ENCODE data around the gene ZMYND10.

GRCh38 chr3:50364573-50365079 lies 19.1 kb upstream of the ZMYND10 start:
- TF ChIP-seq ZNF384 (IDR thresholded peaks at IDR 0.05) (no peak), FOXA1 (IDR thresholded peaks at IDR 0.05) (no peak), FOXM1 (IDR thresholded peaks at IDR 0.05; ENCODE audit: borderline replicate concordance) (no peak), TARDBP (IDR thresholded peaks at IDR 0.05) (no peak), PKNOX1 (IDR thresholded peaks at IDR 0.05) (no peak), FOXK2 (IDR thresholded peaks at IDR 0.05) (no peak), HDGF (IDR thresholded peaks at IDR 0.05; ENCODE audit: borderline replicate concordance) (no peak), SUZ12 (IDR thresholded peaks at IDR 0.05) (no peak), BHLHE40 (IDR thresholded peaks at IDR 0.05; ENCODE audit: borderline replicate concordance) (no peak), ARNT (IDR thresholded peaks at IDR 0.05) (no peak), LEF1 (IDR thresholded peaks at IDR 0.05; ENCODE audit: borderline replicate concordance) (no peak), SP1 (IDR thresholded peaks at IDR 0.05) (no peak)

All from HEK293T (cell line).